Left ventricle myocardium inferior (tissue), 1 donor: ENCODE results near the gene PSPH. TPM values are rescaled to one million over a fixed set of nuclear protein-coding genes. Genes with fewer than 3 reads are reported as not detected.
A peak's percentile ranks its signal among the peaks of the same experiment; 100 is the strongest.

Source experiments
- DNase-seq: peaks from one replicate; pipeline ENCODE4 v3.0.0-alpha.2; 2020
- H3K27ac ChIP-seq: fragments of 200-600 bp; replicated peaks from 2 replicates; pipeline ENCODE4 v1.8.0; 2021
- H3K27me3 ChIP-seq: fragments of 200-600 bp; 2 replicates; pipeline ENCODE4 v1.8.0; 2021; ENCODE audit warnings: low read depth
- H3K36me3 ChIP-seq: fragments of 200-600 bp; 2 replicates; pipeline ENCODE4 v1.8.0; 2021
- H3K4me1 ChIP-seq: fragments of 200-600 bp; 2 replicates; pipeline ENCODE4 v1.8.0; 2021
- H3K4me3 ChIP-seq: fragments of 200-600 bp; 2 replicates; pipeline ENCODE4 v1.8.0; 2021; ENCODE audit warnings: mild to moderate bottlenecking, moderate library complexity
- H3K9me3 ChIP-seq: fragments of 200-600 bp; replicated peaks from 2 replicates; pipeline ENCODE4 v1.8.0; 2021
- intact Hi-C: fragments of 100-400 bp; cut with micrococcal nuclease; formaldehyde crosslinking; loops from one replicate; pipeline ENCODE4 v1.11.0; 2022
- total RNA-seq: library from RNA; stranded (reverse); fragmentation: NEBNext Ultra II Directional; extraction: Animal tissue kit (Norgen Biotek cat#: 25700); gene quantifications from one replicate; pipeline ENCODE4 v1.2.1, GENCODE V29; 2021
- TF ChIP-seq, protein P1 (sequence below): fragments of 200-600 bp; IDR thresholded peaks from 2 replicates; pipeline ENCODE4 v1.8.0; 2021; ENCODE audit warnings: antibody characterized with exemption, mild to moderate bottlenecking, borderline replicate concordance
- donor health status: DM: no; HTN: yes; CAD: no; lungs with severe emphysema.

PSPH gene
- total RNA-seq, 1 donor from 2014 or later: 12.9 TPM

- H3K4me1 ChIP-seq: peaks cover 75% of the 10 kb centered on the region
- no peaks in the 10 kb centered on the region for H3K27me3 ChIP-seq
- H3K9me3 ChIP-seq: no peaks in the 10 kb centered on the region
- no peak overlapping the region for H3K4me3 ChIP-seq
- peaks cover 14% of the 10 kb centered on the region for H3K36me3 ChIP-seq
- TF ChIP-seq, protein P1, sequence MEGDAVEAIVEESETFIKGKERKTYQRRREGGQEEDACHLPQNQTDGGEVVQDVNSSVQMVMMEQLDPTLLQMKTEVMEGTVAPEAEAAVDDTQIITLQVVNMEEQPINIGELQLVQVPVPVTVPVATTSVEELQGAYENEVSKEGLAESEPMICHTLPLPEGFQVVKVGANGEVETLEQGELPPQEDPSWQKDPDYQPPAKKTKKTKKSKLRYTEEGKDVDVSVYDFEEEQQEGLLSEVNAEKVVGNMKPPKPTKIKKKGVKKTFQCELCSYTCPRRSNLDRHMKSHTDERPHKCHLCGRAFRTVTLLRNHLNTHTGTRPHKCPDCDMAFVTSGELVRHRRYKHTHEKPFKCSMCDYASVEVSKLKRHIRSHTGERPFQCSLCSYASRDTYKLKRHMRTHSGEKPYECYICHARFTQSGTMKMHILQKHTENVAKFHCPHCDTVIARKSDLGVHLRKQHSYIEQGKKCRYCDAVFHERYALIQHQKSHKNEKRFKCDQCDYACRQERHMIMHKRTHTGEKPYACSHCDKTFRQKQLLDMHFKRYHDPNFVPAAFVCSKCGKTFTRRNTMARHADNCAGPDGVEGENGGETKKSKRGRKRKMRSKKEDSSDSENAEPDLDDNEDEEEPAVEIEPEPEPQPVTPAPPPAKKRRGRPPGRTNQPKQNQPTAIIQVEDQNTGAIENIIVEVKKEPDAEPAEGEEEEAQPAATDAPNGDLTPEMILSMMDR: no peak
- peak overlapping the region; percentile 91 for H3K27ac ChIP-seq
- DNase-seq: no peak
- intact Hi-C loops: no loop called here
Observed at GRCh38 chr7:55973747-55974250, 77.4 kb downstream of the PSPH start.

DNA sequence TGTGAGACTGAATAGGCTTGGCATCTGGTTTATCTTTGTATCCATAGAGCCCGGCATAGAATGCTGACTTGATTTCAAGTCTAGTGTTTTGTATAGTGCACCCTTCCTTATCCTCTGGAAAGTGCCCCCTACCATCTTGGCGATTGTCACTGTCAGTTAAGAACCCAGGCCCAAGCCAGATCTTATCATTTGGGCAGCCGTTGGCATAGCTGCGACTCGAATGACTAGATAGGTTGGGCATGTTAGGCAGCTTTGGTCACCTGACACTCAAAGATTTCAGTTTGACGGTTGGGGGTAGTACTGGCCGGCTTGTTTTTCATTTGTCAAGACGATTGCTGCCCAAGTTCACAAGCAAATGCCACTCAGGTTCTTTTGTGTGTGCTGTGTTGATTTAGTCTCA is 80.3 kb downstream of the PSPH start:
- Histone ChIP-seq H3K27ac (peak overlapping the region; percentile 91), H3K36me3 (peaks cover 5% of the 10 kb centered on the region), H3K27me3 (no peaks in the 10 kb centered on the region), H3K4me1 (peaks cover 83% of the 10 kb centered on the region), H3K4me3 (peak overlapping the region; percentile 47), H3K9me3 (no peaks in the 10 kb centered on the region)
- intact Hi-C loops: no loop called here
- no peak for DNase-seq
- TF ChIP-seq, protein P1: no peak

- TF ChIP-seq, protein P1: no peak
- H3K4me3 ChIP-seq: peak overlapping the region; percentile 47
- peak overlapping the region; percentile 91 for H3K27ac ChIP-seq
- H3K9me3 ChIP-seq: no peaks in the 10 kb centered on the region
- H3K27me3 ChIP-seq: no peaks in the 10 kb centered on the region
- H3K36me3 ChIP-seq: peaks cover 5% of the 10 kb centered on the region
- intact Hi-C loops: no loop called here
- peaks cover 86% of the 10 kb centered on the region for H3K4me1 ChIP-seq
- DNase-seq: no peak
Observed at GRCh38 chr7:55970561-55970960, 80.7 kb downstream of the PSPH start.

DNA sequence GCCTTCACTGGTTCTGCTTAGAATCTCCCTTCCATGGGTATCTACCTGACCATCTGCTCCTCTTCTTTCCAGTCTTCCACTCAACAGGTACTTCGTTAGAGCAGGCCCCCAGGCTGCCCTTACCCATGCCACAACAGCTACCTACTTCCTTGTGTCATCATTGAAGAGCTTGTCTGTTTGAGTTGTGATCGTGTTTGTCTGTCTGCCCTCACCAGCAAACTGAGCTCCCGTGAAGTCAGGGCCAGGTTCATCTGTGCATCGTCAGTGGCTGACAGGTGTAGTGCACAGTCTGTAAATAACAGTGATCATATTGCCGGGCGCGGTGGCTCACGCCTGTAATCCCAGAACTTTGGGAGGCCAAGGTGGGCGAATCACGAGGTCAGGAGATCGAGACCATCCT is 81.9 kb downstream of the PSPH start:
- TF ChIP-seq, protein P1: no peak
- intact Hi-C loops: no loop called here
- peaks cover 5% of the 10 kb centered on the region for H3K36me3 ChIP-seq
- H3K27me3 ChIP-seq: no peaks in the 10 kb centered on the region
- no peak overlapping the region for H3K4me3 ChIP-seq
- no peak for DNase-seq
- H3K4me1 ChIP-seq: peaks cover 86% of the 10 kb centered on the region
- H3K27ac ChIP-seq: peak overlapping the region; percentile 91
- no peaks in the 10 kb centered on the region for H3K9me3 ChIP-seq

GRCh38 chr7:55966851-55967250 is 84.4 kb downstream of the PSPH start:
- no peaks in the 10 kb centered on the region for H3K27me3 ChIP-seq
- H3K4me1 ChIP-seq: peaks cover 67% of the 10 kb centered on the region
- peaks cover 5% of the 10 kb centered on the region for H3K36me3 ChIP-seq
- TF ChIP-seq, protein P1: no peak
- DNase-seq: no peak
- intact Hi-C loops: no loop called here
- H3K27ac ChIP-seq: peak overlapping the region; percentile 91
- H3K4me3 ChIP-seq: peak overlapping the region; percentile 64
- no peaks in the 10 kb centered on the region for H3K9me3 ChIP-seq
